ENCODE measurements around the gene SOWAHA. TPM values are rescaled to one million over a fixed set of nuclear protein-coding genes. Genes with fewer than 3 reads are reported as not detected.

The SOWAHA gene
- total and polyA plus RNA-seq, 11 donors: 0.03 to 0.50 (median 0.24) TPM; not detected in 6

- H3K4me3 ChIP-seq: no peak overlapping the region
- H3K9me3 ChIP-seq: no peaks in the 10 kb centered on the region
- ATAC-seq (no peak), DNase-seq (no peak)
- H3K36me3 ChIP-seq: no peaks in the 10 kb centered on the region
- peak overlapping the region in 9 of 12 donors; percentile 19 to 79 (median 68) for H3K27ac ChIP-seq
- peaks cover 2 to 84% (median 65%) of the 10 kb centered on the region in 12 donors for H3K4me1 ChIP-seq
- H3K27me3 ChIP-seq: no peaks in the 10 kb centered on the region
- TF ChIP-seq POLR2A (IDR thresholded peaks at IDR 0.05): no peak
- no peak for TF ChIP-seq CTCF (IDR thresholded peaks at IDR 0.05)
- 76 to 83% (median 81%) methylated on average over 5 of the region's 5 CpGs for WGBS, 4 donors
- intact Hi-C loops (cut with DNase I): no loop called here
Measured at GRCh38 chr5:132773114-132773513, 40.0 kb upstream of the SOWAHA start.

- ATAC-seq (no peak), DNase-seq (no peak)
- no peaks in the 10 kb centered on the region for H3K36me3 ChIP-seq
- peaks cover 2 to 81% (median 61%) of the 10 kb centered on the region in 12 donors for H3K4me1 ChIP-seq
- intact Hi-C loops (cut with DNase I): no loop called here
- WGBS, 4 donors: 69 to 78% (median 74%) methylated on average over 10 to 12 of the region's 12 CpGs
- no peaks in the 10 kb centered on the region for H3K9me3 ChIP-seq
- H3K27ac ChIP-seq: peak overlapping the region in 8 of 12 donors; percentile 7 to 91 (median 42)
- TF ChIP-seq POLR2A (IDR thresholded peaks at IDR 0.05): no peak
- no peak for TF ChIP-seq CTCF (IDR thresholded peaks at IDR 0.05)
- no peak overlapping the region for H3K4me3 ChIP-seq
- peaks cover 0 to 4% (median 0%) of the 10 kb centered on the region in 9 donors for H3K27me3 ChIP-seq
Measured at GRCh38 chr5:132773601-132774355, 39.3 kb upstream of the SOWAHA start.

- H3K27ac ChIP-seq: peak overlapping the region in 5 of 12 donors; percentile 7 to 91 (median 51)
- no peaks in the 10 kb centered on the region for H3K36me3 ChIP-seq
- H3K9me3 ChIP-seq: no peaks in the 10 kb centered on the region
- ATAC-seq (no peak), DNase-seq (no peak)
- WGBS, 4 donors: 40 to 79% (median 64%) methylated on average over 3 of the region's 3 CpGs
- peaks cover 0 to 4% (median 0%) of the 10 kb centered on the region in 9 donors for H3K27me3 ChIP-seq
- H3K4me1 ChIP-seq: peaks cover 2 to 77% (median 57%) of the 10 kb centered on the region in 12 donors
- TF ChIP-seq CTCF (IDR thresholded peaks at IDR 0.05) (no peak), POLR2A (IDR thresholded peaks at IDR 0.05) (no peak)
- intact Hi-C loops (cut with DNase I): no loop called here
- no peak overlapping the region for H3K4me3 ChIP-seq
Measured at GRCh38 chr5:132774406-132774805, 38.7 kb upstream of the SOWAHA start.

DNA sequence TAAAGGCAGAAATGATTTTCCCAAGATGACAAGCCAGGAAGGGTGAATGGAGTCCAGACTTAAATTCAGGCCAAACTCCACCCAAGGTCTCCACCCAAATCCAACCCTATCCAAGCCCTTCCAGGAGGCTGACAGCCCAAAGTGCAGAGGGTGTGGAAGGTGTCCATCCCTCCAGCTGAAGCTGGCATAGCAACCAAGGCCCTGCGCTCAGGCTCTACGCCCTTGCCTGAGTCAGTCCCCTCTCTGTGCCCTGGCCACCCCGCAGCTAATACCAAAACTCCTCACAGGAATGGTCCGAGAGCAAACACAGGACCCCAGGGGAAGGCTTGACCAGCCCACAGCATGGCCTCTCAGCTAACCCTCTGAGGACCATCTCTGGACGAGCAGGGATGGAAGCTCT is 38.2 kb upstream of the SOWAHA start:
- 73 to 87% (median 82%) methylated on average over 3 to 5 of the region's 5 CpGs for WGBS, 4 donors
- Histone ChIP-seq H3K9me3 (no peaks in the 10 kb centered on the region), H3K4me3 (peak overlapping the region in 5 of 12 donors; percentile 67 to 98 (median 87)), H3K27me3 (peaks cover 0 to 4% (median 0%) of the 10 kb centered on the region in 9 donors), H3K27ac (peak overlapping the region in 10 of 12 donors; percentile 23 to 92 (median 88)), H3K4me1 (peaks cover 2 to 74% (median 56%) of the 10 kb centered on the region in 12 donors), H3K36me3 (no peaks in the 10 kb centered on the region)
- intact Hi-C loops (cut with DNase I): loop anchor here in 3 of 10 donors (5.0 kb wide), 4 partner anchors 37 to 92 kb away; partner anchors contain the start of genes GDF9 (in 1 of the 3), KIF3A (in 1 of the 3), SOWAHA (in 1 of the 3) and UQCRQ (in 1 of the 3)
- peak in 1 of 5 donors; percentile 56 for DNase-seq
- ATAC-seq: peak in 1 of 4 donors; percentile 19
- TF ChIP-seq CTCF (IDR thresholded peaks at IDR 0.05): no peak
- no peak for TF ChIP-seq POLR2A (IDR thresholded peaks at IDR 0.05)

Data from heart left ventricle (tissue), 16 donors.